IPS-20b (cell line): Measurements from ENCODE around the gene PRKCB.

ENCODE experiments used
- H3K27ac ChIP-seq: one replicate; pipeline ENCODE4 v1.5.1; 2013; ENCODE audit warnings: low read length
- H3K27me3 ChIP-seq: 2 replicates; pipeline ENCODE4 v1.6.1; 2013; ENCODE audit warnings: mild to moderate bottlenecking, low read length, inconsistent platforms; ENCODE audit not compliant: insufficient read depth
- H3K36me3 ChIP-seq: 2 replicates; pipeline ENCODE4 v1.6.1; 2013; ENCODE audit warnings: low read depth, mild to moderate bottlenecking, inconsistent platforms, low read length, moderate library complexity; ENCODE audit not compliant: insufficient read depth
- H3K4me1 ChIP-seq: 2 replicates; pipeline ENCODE4 v1.6.1; 2013; ENCODE audit warnings: mild to moderate bottlenecking, control low read depth, inconsistent platforms, low read length, moderate library complexity; ENCODE audit not compliant: insufficient read depth
- H3K4me3 ChIP-seq: 2 replicates; pipeline ENCODE4 v1.5.1; 2013; ENCODE audit warnings: mild to moderate bottlenecking, low read length, inconsistent platforms
- H3K9ac ChIP-seq: 2 replicates; pipeline ENCODE4 v1.6.1; 2013; ENCODE audit warnings: low read depth, mild to moderate bottlenecking, inconsistent platforms, low read length, moderate library complexity
- H3K9me3 ChIP-seq: 2 replicates; pipeline ENCODE4 v1.6.1; 2013; ENCODE audit warnings: mild to moderate bottlenecking, low read depth, low read length, inconsistent platforms; ENCODE audit not compliant: insufficient read depth

PRKCB gene

GRCh38 chr16:24180451-24180850 is 344.7 kb downstream of the PRKCB start:
- H3K9ac ChIP-seq: no peak overlapping the region
- H3K36me3 ChIP-seq: no peaks in the 10 kb centered on the region
- no peaks in the 10 kb centered on the region for H3K9me3 ChIP-seq
- H3K4me3 ChIP-seq: no peak overlapping the region
- no peaks in the 10 kb centered on the region for H3K27me3 ChIP-seq
- H3K27ac ChIP-seq: no peak overlapping the region
- H3K4me1 ChIP-seq: peaks cover 9% of the 10 kb centered on the region; the same call in 1 of the 2 replicates

DNA sequence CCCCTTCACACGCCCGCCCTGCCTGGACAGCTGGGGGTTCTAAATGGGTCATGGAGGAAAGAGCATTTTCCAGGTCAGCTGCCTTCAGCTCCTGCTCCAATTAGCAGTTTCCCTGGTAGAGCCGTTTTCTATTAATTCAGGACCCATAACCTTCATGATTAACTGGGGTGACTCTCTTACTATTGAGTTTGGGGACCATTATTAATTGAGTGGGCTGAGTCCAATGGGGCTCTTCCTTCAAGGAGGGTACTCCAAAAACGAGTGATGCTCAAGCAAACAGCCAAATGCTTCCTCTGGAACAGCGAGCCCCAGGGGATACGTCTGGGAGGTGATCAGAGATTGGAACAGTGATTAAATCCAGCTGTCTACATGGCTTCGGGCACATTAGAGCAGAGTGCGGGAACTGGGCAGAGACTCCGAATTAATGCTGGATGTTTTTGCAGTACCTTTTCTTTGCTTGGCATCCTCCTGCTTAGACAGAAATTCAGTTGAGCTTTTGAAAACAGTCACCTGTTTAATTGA is 352.3 kb downstream of the PRKCB start:
- Histone ChIP-seq H3K9me3 (no peaks in the 10 kb centered on the region), H3K27ac (no peak overlapping the region), H3K9ac (no peak overlapping the region), H3K36me3 (no peaks in the 10 kb centered on the region), H3K4me3 (no peak overlapping the region), H3K4me1 (peaks cover 10% of the 10 kb centered on the region; the same call in 1 of the 2 replicates), H3K27me3 (no peaks in the 10 kb centered on the region)

DNA sequence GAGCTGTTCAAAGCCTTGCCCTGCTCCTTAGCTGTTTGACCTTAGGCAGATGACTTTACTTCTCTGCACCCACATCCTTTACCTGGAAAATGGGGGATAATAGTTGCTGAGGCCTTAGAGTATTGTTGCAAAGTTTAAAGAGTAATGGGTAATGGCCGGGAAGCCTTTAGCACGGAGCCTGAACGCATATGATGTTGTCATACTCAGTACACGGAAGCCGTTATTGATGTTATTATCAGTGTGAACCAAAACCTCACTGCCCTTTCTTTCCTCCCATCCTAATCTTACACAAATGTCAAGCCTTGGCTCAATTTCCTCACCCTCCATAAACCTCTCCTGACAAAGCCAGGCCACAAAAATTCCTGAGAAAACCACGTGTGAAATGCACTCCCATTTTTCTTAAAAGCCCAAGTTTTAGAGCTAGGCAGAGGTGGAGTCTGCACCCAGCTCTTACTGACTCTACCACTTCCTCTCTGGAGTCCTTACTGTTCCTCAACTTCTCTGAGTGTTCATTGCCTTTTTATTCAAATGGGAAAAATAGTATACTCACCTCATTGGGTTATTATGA is 353.1 kb downstream of the PRKCB start:
- no peaks in the 10 kb centered on the region for H3K9me3 ChIP-seq

DNA sequence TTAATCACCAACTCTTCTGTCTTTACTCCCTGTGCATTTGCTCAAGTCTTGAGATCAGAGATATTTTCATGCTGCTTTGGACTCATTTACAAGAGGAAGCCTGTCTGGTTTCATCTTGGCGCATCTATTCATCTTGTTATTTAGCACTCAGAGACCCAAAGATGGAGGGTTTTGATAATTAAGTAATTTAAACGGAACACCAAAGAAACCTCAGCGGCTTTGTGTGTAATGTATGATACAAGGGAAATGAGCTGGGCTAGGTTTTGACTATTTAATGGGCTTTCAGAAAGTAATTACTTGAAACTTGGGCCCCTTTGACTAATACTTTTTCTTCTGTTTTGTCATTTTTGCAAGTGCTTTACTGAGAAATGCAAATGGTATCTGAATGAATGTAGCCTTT is 354.2 kb downstream of the PRKCB start:
- Histone ChIP-seq H3K9ac (no peak overlapping the region), H3K9me3 (no peaks in the 10 kb centered on the region), H3K4me3 (no peak overlapping the region), H3K27ac (no peak overlapping the region), H3K27me3 (no peaks in the 10 kb centered on the region), H3K36me3 (no peaks in the 10 kb centered on the region), H3K4me1 (peaks cover 6% of the 10 kb centered on the region; the same call in 1 of the 2 replicates)

More for the DNA sequence above, 353.1 kb downstream of the PRKCB start:
- Histone ChIP-seq H3K9ac (no peak overlapping the region), H3K27ac (no peak overlapping the region), H3K4me3 (no peak overlapping the region), H3K4me1 (peaks cover 10% of the 10 kb centered on the region; the same call in 1 of the 2 replicates), H3K36me3 (no peaks in the 10 kb centered on the region), H3K27me3 (no peaks in the 10 kb centered on the region)

DNA sequence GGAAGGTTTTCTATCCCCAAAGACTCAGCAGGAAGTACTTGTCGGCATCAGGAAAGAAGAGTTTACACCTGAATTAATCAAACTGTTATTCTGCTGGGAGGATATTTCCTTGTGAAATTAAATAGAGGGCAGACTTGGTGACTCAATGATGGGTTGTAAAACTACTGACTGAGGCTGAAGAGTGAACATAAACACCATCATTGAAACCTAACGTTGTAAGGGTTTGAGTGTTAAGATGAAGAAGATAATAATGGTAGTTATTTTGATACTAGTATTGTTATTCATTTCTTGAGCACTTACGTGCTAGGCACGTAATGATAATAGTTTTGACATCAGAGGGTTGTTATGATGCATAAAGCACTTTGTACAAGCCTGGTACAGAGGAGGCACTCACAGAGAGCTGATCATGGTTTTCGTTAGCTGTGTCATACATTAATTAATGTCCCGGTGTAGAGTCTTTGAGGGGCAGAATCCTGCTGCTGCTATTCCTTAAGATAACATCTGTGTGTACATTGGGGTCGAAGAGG is 356.2 kb downstream of the PRKCB start:
- no peaks in the 10 kb centered on the region for H3K27me3 ChIP-seq
- no peak overlapping the region for H3K27ac ChIP-seq
- 0 out of 2 replicates have a peak, but pooled peaks cover 3% of the 10 kb centered on the region for H3K4me1 ChIP-seq
- H3K4me3 ChIP-seq: no peak overlapping the region
- H3K9ac ChIP-seq: no peak overlapping the region
- H3K9me3 ChIP-seq: no peaks in the 10 kb centered on the region
- H3K36me3 ChIP-seq: no peaks in the 10 kb centered on the region

DNA sequence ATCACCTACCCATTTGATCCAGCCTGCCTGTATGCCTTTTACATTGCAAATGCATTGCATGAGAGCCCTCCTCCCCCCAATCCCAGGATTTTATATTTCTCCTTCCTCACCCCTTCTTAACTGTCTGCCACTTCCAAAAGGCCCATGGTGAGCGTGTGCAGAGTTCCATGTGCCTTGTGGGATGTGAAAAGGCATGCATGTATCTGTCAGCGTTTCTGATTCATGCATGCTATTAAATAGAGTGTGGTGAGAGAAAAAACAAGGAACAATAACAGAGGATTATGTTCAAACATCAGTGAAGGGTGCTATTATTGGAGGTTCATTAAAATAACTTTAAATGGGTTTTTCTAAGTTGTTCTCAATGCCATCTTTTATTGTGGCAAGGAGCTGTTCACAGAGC is 359.4 kb downstream of the PRKCB start:
- no peaks in the 10 kb centered on the region for H3K36me3 ChIP-seq
- no peak overlapping the region for H3K9ac ChIP-seq
- H3K4me3 ChIP-seq: no peak overlapping the region
- no peak overlapping the region for H3K27ac ChIP-seq
- H3K27me3 ChIP-seq: no peaks in the 10 kb centered on the region
- H3K4me1 ChIP-seq: 0 out of 2 replicates have a peak, but pooled peaks cover 3% of the 10 kb centered on the region
- H3K9me3 ChIP-seq: no peaks in the 10 kb centered on the region

- Histone ChIP-seq H3K4me3 (no peak overlapping the region), H3K27ac (no peak overlapping the region), H3K4me1 (peaks cover 3% of the 10 kb centered on the region; the same call in 1 of the 2 replicates), H3K9me3 (no peaks in the 10 kb centered on the region), H3K36me3 (no peaks in the 10 kb centered on the region), H3K9ac (no peak overlapping the region), H3K27me3 (no peaks in the 10 kb centered on the region)
These were observed 363.2 kb downstream of the PRKCB start for GRCh38 chr16:24198807-24199533.

DNA sequence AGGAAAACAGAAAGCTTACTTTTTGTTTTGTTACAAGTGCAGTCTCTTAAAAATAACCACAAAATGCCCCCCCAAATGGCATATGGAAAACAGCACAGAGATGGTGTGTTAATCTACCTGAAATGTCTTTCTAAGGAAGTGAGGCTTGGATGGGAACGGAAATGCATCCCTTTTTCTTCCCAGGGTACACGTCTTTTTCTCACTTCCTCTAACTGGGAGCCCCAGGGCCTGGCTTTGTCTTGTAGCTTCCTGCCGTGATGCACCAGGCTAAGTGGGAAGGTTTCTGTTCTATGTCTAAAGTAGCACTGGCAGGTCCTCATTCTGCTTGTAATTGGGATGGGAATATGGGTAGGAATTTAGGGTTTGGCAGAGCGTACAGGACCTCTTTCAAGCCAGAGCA is 367.9 kb downstream of the PRKCB start:
- Histone ChIP-seq H3K9me3 (no peaks in the 10 kb centered on the region), H3K27ac (no peak overlapping the region), H3K36me3 (no peaks in the 10 kb centered on the region), H3K27me3 (no peaks in the 10 kb centered on the region), H3K9ac (no peak overlapping the region), H3K4me1 (peaks cover 4% of the 10 kb centered on the region; the same call in 1 of the 2 replicates), H3K4me3 (no peak overlapping the region)

- Histone ChIP-seq H3K4me3 (no peak overlapping the region), H3K27ac (no peak overlapping the region), H3K4me1 (peaks cover 4% of the 10 kb centered on the region; the same call in 1 of the 2 replicates), H3K9me3 (no peaks in the 10 kb centered on the region), H3K27me3 (no peaks in the 10 kb centered on the region), H3K9ac (no peak overlapping the region), H3K36me3 (no peaks in the 10 kb centered on the region)
These were observed 368.4 kb downstream of the PRKCB start for GRCh38 chr16:24204150-24204665.

DNA sequence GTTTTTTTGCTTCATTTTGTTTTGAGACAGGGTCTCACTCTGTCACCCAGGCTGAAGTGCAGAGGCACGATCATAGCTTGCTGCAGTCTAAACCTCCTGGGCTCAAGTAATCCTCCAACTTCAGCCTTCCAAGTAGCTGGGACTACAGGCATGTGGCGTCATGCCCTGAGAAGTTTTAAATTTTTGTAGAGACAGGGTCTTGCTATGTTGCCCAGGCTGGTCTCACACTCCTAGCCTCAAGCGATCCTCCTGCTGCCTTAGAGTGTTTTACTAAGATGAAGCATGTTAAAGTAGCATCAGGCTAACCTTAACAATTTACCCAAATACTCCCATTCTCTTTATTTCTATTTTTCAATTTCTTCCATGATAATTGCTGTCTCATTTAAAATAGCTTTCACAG is 371.1 kb downstream of the PRKCB start:
- H3K27ac ChIP-seq: no peak overlapping the region
- H3K9ac ChIP-seq: no peak overlapping the region
- no peaks in the 10 kb centered on the region for H3K27me3 ChIP-seq
- no peaks in the 10 kb centered on the region for H3K9me3 ChIP-seq
- H3K36me3 ChIP-seq: no peaks in the 10 kb centered on the region
- H3K4me3 ChIP-seq: no peak overlapping the region
- peaks cover 4% of the 10 kb centered on the region; the same call in 1 of the 2 replicates for H3K4me1 ChIP-seq

DNA sequence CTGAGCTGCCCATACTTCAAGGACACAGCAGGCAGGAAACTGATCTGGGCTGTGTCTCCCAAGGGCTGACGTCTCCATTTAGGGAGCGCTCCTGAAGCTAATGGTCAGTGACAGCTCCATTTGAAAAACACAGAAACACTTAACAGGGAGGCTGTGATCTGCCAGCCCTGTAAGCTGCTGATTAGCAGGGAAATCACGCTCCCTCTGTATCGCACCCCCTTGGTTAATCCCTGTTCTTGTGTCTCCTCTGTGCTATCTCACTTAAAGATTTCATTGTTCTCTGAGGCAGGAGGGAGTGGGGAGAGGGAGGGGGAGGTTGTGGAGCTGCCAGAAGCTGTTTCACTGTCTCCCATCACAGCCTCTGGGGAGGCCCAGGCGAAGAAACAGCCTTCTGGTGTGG is 372.9 kb downstream of the PRKCB start:
- H3K27me3 ChIP-seq: no peaks in the 10 kb centered on the region
- no peak overlapping the region for H3K9ac ChIP-seq
- H3K4me1 ChIP-seq: peaks cover 4% of the 10 kb centered on the region; the same call in 1 of the 2 replicates
- H3K4me3 ChIP-seq: no peak overlapping the region
- H3K36me3 ChIP-seq: no peaks in the 10 kb centered on the region
- no peaks in the 10 kb centered on the region for H3K9me3 ChIP-seq
- no peak overlapping the region for H3K27ac ChIP-seq
